AG09309 (cell line): ENCODE measurements around the gene TMEM37.

Source experiments
- DNase-seq: peaks from one replicate; pipeline ENCODE4 v3.0.0-alpha.2; 2010; ENCODE audit warnings: low read depth
- H3K4me3 ChIP-seq: 2 replicates; pipeline ENCODE4 v1.5.1; 2011; ENCODE audit warnings: mild to moderate bottlenecking, low read depth, low read length, moderate library complexity; ENCODE audit not compliant: control insufficient read depth
- CTCF ChIP-seq: IDR thresholded peaks from 2 replicates; pipeline ENCODE4 v1.5.1; 2011; ENCODE audit warnings: mild to moderate bottlenecking, low read depth, low read length, inconsistent platforms; ENCODE audit not compliant: insufficient read depth, control insufficient read depth; ENCODE audit errors: missing control alignments

Gene TMEM37

GRCh38 chr2:119442226-119442619 is 10.6 kb downstream of the TMEM37 start:
- DNase-seq, result no peak
- no peak for TF ChIP-seq CTCF
- no peak overlapping the region for H3K4me3 ChIP-seq

- no peak for TF ChIP-seq CTCF
- H3K4me3 ChIP-seq, result no peak overlapping the region
- no peak for DNase-seq
Observed at GRCh38 chr2:119442850-119443249, 11.2 kb downstream of the TMEM37 start.

- no peak for DNase-seq
- no peak overlapping the region for H3K4me3 ChIP-seq
- no peak for TF ChIP-seq CTCF
Observed at GRCh38 chr2:119446037-119446436, 14.4 kb downstream of the TMEM37 start.

- no peak for DNase-seq
- no peak for TF ChIP-seq CTCF
- no peak overlapping the region for H3K4me3 ChIP-seq
Observed at GRCh38 chr2:119448427-119449141, 16.9 kb downstream of the TMEM37 start.

- TF ChIP-seq CTCF, result no peak
- no peak for DNase-seq
- H3K4me3 ChIP-seq, result no peak overlapping the region
Observed at GRCh38 chr2:119449521-119449920, 17.9 kb downstream of the TMEM37 start.

- TF ChIP-seq CTCF, result no peak
- no peak overlapping the region for H3K4me3 ChIP-seq
- no peak for DNase-seq
Observed at GRCh38 chr2:119451336-119452050, 19.8 kb downstream of the TMEM37 start.
